A549 treated with Mapracorat at 1 μM for 4 hours (cell line): ENCODE results near the gene ZNF548. TPM values are rescaled to one million over a fixed set of nuclear protein-coding genes. Genes with fewer than 3 reads are reported as not detected.

Experiments
- total RNA-seq: library from RNA; stranded (reverse); fragments of 200-300 nt; extraction: Qiagen RNA extraction; gene quantifications from 5 replicates; pipeline ENCODE4 v1.2.3, GENCODE V29; 2022

The ZNF548 gene
- 3.3 to 5.0 TPM (median 3.7 TPM) in 5 replicates for total RNA-seq

DNA sequence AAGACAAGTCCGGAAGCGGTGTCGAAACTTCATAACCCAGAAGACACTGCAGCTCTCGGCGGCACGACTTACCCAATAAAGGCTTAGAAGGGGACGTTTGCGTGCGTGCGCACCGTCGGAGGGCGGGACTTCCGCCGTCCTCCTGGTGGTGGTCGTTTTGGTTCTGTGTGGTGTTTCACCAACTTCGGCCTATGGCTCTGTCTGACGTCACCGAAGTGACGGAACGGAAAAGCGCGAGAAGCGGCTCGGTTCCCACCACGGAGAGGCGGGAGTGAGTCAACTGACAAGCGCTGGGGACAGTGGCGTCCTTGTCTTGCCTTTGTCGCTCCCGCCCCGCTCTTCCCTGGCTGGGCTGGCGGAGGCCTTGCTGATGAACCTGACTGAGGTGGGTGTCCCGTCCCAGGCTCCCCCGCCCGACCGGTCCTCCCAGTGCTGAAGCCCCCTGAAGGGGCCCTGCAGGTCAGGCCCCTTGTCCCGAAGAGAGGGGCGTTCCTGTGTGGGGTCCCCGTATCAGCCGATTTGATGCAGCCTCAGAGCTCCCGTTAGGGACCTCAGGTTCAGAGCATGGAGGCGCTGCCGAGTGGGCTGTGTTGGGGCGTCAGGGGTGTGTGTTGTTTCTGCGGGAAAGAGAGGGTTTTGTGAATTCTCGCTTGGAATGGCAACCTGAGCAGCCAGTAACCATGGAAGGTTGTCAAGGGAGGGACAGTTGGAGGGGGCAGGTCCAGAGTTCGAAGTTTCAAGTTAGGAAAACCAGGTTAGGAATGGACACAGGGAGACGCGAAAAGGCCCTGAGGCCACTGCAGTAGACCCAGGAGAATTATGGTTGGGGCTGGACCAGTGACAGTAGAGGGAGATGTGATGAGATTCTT, at the start of gene ZNF548:
TSS of gene ZNF548 (plus strand) at position 125 of the 869 bp plus-strand sequence. CDS start at position 371, 246 bp downstream.

DNA sequence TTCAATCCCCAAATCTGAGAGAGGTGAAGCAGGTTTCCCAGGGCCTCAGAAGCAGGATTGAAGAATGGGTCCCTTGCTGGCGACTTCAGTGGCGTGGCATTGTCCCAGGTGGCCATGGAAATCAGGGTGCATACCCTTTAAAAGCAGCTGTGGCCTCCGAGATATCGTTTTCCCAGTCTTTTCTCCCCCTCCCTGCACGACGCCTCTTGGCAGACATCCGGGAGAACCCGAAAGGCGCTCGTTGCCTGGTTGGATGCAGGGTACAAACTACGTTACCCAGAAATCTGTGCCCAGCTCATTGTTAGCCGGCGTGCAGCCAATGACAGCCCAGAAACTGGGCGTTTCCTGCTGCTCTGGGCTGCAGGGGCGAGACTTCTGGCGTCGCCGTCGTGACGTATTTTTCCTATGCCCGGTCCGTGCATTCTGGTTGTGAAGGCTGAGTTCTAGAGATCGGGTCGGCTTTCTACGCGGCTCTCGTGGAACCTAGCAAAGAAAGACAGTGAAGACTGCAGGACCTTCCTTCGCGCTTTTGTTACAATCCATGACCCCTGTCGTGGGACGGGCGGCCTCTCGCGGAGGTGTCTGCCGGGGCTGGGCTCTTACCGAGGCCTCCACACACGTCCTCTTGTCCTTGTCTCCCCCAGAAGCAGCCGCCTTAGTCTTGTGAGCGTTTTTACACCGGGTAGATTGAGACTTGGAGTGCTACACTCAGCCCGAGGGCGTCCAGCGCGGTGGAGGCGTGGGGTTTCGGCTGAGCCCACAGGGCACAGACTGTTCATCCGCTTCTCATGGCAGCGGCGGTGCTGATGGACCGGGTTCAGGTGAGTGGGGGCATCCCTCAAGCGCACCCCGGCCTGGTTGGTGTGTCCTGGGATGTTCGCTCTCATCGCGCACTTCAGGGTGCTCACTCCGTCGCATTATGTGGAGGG, 38.5 kb upstream of the ZNF548 start, which contains the start of gene ZNF304:
TSS of gene ZNF304 (plus strand) at position 395 of the 929 bp plus-strand sequence. CDS start at position 789, 394 bp downstream.

DNA sequence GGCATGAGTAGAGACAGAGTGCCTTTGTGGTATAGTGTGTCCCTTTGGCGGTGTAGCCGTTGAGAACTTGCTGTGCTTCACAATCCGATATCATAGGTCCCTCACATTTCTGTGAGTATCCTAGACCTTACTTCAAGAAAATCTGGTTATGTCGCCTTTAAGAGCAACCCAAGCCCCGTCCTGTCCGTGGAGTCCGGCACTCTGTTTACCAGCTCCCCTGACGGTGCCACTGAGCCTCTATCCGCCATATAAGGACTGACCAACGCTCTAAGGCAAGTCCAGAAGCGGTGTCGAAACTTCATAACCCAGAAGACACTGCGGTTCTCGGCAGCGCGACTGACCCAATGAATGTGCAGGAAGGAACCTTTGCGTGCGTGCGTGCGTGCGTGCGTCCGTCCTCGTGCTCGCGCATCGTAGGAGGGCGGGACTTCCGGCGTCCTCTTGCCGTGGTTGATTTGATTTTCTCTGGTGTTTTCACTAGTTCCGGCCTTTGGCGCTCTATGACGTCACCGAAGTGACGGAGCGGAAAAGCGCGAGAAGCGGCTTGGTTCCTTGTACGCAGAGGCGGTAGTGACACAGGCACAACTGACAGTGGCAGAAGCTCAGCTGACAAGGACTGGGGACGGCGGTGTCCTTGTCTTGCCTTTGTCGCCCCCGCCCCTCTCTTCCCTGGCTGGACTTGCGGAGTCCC, 26.5 kb upstream of the ZNF548 start, which contains the start of the genes TRAPPC2B and ZNF547:
TSS of gene TRAPPC2B (plus strand) at position 555 of the 691 bp plus-strand sequence. CDS start 1,283 bp downstream, outside the sequence.
TSS of gene ZNF547 (plus strand) at position 555 of the 691 bp plus-strand sequence. CDS start 5,005 bp downstream, outside the sequence.

DNA sequence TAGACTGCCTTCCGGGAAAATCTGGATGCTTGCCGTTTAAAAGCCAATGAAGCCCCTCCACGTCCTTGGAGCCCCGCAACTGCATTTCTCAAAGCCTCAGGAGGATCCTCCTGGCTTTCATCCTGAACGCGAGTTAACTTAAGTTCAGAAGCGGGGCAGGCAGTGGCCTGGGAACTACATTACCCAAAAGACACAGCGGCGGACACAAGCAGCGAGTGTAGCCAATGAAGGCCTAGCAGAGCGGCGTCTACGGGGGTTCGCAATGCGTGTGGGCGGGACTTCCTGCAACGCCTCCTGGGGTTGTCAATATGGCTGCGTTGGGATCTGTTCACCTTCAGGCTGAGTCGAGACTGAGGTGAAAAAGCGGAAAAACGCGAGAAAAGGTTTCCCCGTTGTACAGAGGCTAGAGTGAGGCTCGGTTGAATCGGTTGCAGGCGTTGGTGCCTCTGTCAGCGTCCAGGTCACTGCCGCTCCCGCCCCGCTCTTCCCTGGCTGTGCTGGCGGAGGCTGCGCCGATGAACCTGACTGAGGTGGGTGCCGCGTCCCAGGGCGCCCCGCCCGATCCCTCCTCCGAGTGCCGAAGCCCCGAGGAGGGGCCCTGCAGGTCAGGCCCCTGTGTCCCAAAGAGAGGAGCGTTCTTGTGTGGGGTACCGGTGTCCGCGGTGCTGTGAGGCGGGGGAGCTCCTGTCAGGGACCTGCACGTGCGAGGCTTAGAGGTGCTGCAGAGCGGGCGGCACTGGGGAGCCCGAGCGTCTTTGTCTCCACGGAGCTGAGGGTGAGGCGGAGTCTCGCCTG, 21.4 kb downstream of the ZNF548 start, which contains the start of gene ZNF17:
TSS of gene ZNF17 (plus strand) at position 285 of the 795 bp plus-strand sequence. CDS start 2,455 bp downstream, outside the sequence.

DNA sequence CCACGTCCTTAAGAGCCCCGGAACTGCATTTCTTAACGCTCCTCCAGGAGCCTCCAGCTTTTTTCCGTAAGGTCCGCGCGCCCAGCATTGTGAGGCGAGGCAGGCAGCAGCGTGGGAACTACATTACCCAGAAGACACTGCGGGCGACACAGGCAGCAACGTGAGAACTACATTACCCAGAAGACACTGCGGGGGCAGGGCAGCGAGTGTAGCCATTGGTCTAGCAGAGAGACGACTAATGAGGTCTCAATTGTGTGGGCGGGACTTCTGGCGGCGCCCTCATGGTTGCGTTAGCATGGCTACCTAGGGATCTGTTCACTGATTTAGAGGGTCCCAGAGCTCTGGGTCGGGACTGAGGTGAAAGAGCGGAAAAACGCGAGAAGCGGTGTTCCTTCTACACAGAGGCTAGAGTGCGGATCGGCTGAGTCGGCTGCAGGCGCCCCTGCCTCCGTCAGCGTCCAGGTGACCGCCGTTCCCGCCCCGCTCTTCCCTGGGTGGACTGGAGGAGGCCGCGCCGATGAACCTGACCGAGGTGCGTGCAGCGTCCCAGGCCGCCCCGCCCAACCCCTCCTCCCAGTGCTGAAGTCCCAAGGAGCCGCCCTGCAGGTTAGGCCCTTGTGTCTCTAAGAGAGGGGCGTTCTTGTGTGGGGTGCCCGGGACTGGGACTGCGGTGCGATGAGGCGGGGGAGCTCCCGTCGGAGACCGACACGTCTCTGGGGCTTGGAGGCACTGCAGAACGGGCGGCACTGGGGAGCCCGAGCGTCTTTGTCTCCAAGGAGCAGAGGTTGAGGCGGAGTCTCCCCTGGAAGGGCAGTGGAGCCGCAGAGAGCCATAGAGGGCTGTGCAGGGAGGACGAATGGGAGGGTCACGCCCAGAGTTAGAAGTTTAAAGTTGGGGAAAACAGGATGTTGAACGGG, 45.7 kb downstream of the ZNF548 start, which contains the start of gene ZNF749:
TSS of gene ZNF749 (plus strand) at position 264 of the 917 bp plus-strand sequence. CDS start at position 518, 254 bp downstream.

Other genes starting within 250 kb of the ZNF548 start
- not detected in 5 replicates for gene ZIM3, start 244.7 kb upstream of the ZNF548 start, total RNA-seq
- gene DUXA, start 222.4 kb upstream of the ZNF548 start, total RNA-seq, result not detected in 5 replicates
- 5.5 to 9.0 TPM (median 8.4 TPM) in 5 replicates for gene ZNF264, start 198.4 kb upstream of the ZNF548 start, total RNA-seq
- 0.25 to 0.66 TPM (median 0.49 TPM) in 4 of 5 replicates, not detected in the other for gene AURKC, start 158.8 kb upstream of the ZNF548 start, total RNA-seq
- 1.4 to 2.7 TPM (median 1.9 TPM) in 5 replicates for gene ZNF805, start 149.2 kb upstream of the ZNF548 start, total RNA-seq
- gene ZNF460, start 109.4 kb upstream of the ZNF548 start, total RNA-seq, result 0.81 to 1.2 TPM (median 1.1 TPM) in 5 replicates
- gene ZNF543, start 69.4 kb upstream of the ZNF548 start, total RNA-seq, result 1.1 to 1.7 TPM (median 1.6 TPM) in 5 replicates
- 2.1 to 2.7 TPM (median 2.4 TPM) in 5 replicates for gene ZNF304, start 38.6 kb upstream of the ZNF548 start, total RNA-seq
- 13.7 to 16.4 TPM (median 16.3 TPM) in 5 replicates for gene TRAPPC2B, start 26.3 kb upstream of the ZNF548 start, total RNA-seq
- gene ZNF547, start 26.3 kb upstream of the ZNF548 start, total RNA-seq, result 0.85 to 1.5 TPM (median 1.4 TPM) in 5 replicates
- 3.8 to 7.0 TPM (median 4.9 TPM) in 5 replicates for gene ZNF17, start 21.3 kb downstream of the ZNF548 start, total RNA-seq
- gene ZNF749, start 45.5 kb downstream of the ZNF548 start, total RNA-seq, result 14.1 to 16.4 TPM (median 15.0 TPM) in 5 replicates
- gene VN1R1, start 67.3 kb downstream of the ZNF548 start, total RNA-seq, result 0.06 to 0.11 TPM in 2 of 5 replicates, not detected in the others
- 0.73 to 1.4 TPM (median 1.2 TPM) in 5 replicates for gene ZNF772, start 87.7 kb downstream of the ZNF548 start, total RNA-seq
- 4.9 to 7.9 TPM (median 6.7 TPM) in 5 replicates for gene ZNF419, start 97.9 kb downstream of the ZNF548 start, total RNA-seq
- 4.1 to 6.7 TPM (median 4.4 TPM) in 5 replicates for gene ZNF773, start 110.1 kb downstream of the ZNF548 start, total RNA-seq
- gene ZNF549, start 137.5 kb downstream of the ZNF548 start, total RNA-seq, result 1.4 to 1.9 TPM (median 1.7 TPM) in 5 replicates
- 2.5 to 5.4 TPM (median 3.8 TPM) in 5 replicates for gene ZNF550, start 170.0 kb downstream of the ZNF548 start, total RNA-seq
- 3.4 to 5.0 TPM (median 4.2 TPM) in 5 replicates for gene ZNF416, start 189.1 kb downstream of the ZNF548 start, total RNA-seq
- not detected in 5 replicates for gene ZIK1, start 194.3 kb downstream of the ZNF548 start, total RNA-seq
- gene ZNF530, start 210.0 kb downstream of the ZNF548 start, total RNA-seq, result 4.7 to 5.7 TPM (median 5.1 TPM) in 5 replicates
- gene ZNF134, start 224.4 kb downstream of the ZNF548 start, total RNA-seq, result 8.3 to 9.8 TPM (median 8.7 TPM) in 5 replicates
- gene ZNF211, start 243.3 kb downstream of the ZNF548 start, total RNA-seq, result 5.3 to 6.7 TPM (median 5.8 TPM) in 5 replicates